Measurements from ENCODE around the gene KNDC1.

GRCh38 chr10:133221331-133221730 lies 61.3 kb downstream of the KNDC1 start:
- TF ChIP-seq POLR2AphosphoS5 (IDR thresholded peaks at IDR 0.05; ENCODE audit: low read depth, low read length), result no peak
- TF ChIP-seq TAF1 (IDR thresholded peaks at IDR 0.05; ENCODE audit: borderline replicate concordance, insufficient read depth, low read length), result no peak
- TF ChIP-seq REST (IDR thresholded peaks at IDR 0.05; ENCODE audit: insufficient read depth in 1 of 2, low read depth in 2 of 2, low read length in 2 of 2), result no peak
- no peak for TF ChIP-seq SIN3A (IDR thresholded peaks at IDR 0.05; ENCODE audit: borderline replicate concordance, insufficient read depth, low read length)
